Mammary epithelial cell (primary cell): ENCODE measurements around the gene MAN2C1.

Source experiments
- CTCF ChIP-seq, 2 donors: IDR thresholded peaks in 1 of 2; conservative IDR thresholded peaks in 1 of 2; 2 replicates each; pipeline ENCODE4 v1.5.1; 2011 to 2012; ENCODE audit warnings: inconsistent platforms in 2 of 2, low read length in 2 of 2, mild to moderate bottlenecking in 2 of 2, control low read depth in 1 of 2, low read depth in 1 of 2; ENCODE audit not compliant: insufficient read depth in 1 of 2; ENCODE audit errors: extremely low read depth in 1 of 2
- EZH2 ChIP-seq: IDR thresholded peaks from 2 replicates; pipeline ENCODE4 v1.6.1; 2012; ENCODE audit warnings: low read length, inconsistent platforms, borderline replicate concordance

DNA sequence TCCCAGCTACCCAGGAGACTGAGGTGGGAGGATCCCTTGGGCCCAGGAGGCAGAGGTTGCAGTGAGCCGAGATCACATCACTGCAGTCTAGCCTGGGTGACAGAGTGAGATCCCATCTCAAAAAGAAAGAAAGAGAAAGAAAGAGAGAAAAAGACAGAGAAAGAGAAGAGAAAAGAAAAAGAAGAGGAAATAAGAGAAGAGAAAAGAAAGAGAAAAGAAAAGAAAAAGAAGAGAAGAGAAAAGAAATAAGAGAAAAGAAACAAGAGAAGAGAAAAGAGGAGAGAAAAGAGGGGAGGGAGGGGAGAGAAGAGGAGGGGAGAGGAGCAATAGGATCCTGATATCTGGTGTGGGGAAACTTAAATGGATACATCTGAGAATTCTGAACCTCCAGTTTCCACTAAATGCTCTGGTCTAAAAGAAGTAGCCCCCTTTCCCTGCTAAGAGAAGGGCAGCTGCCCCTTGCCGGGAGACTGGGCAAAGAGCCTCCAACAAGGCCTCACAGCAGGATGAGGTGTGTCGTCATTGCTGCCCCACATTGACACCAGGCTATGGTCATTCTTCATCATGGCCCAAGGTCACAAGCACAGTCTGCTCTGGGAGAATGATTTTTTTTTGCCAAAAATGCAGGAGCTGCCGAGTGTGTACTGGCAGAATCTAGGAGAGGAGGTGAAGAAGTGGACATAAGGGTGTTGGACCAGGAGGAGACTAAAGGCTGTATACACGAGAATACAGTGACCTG, 53.7 kb downstream of the MAN2C1 start:
- TF ChIP-seq CTCF (conservative IDR thresholded peaks at IDR 0.05 in 1 of 2, IDR thresholded peaks at IDR 0.05 in 1 of 2; ENCODE audit: extremely low read depth in 1 of 2, insufficient read depth in 1 of 2, low read depth in 1 of 2, low read length in 2 of 2) = no peak
- TF ChIP-seq EZH2 = no peak
